Loucy (cell line): ENCODE results near the gene EFNA5.
A peak's percentile ranks its signal among the peaks of the same experiment; 100 is the strongest.

ENCODE experiments used
- H2AFZ ChIP-seq: fragments of 200-600 bp; sonication (generic); 2 replicates; pipeline ENCODE4 v1.6.0; 2016; ENCODE audit warnings: antibody characterized with exemption, mild to moderate bottlenecking, low read length, moderate library complexity
- H3F3A ChIP-seq: fragments of 200-600 bp; 2 replicates; pipeline ENCODE4 v1.6.0; 2016; ENCODE audit warnings: antibody characterized with exemption, low read depth, mild to moderate bottlenecking
- H3K27me3 ChIP-seq: fragments of 200-600 bp; sonication (generic); 2 replicates; pipeline ENCODE4 v1.6.1; 2014; ENCODE audit warnings: low read length, mild to moderate bottlenecking; ENCODE audit not compliant: insufficient read depth, poor library complexity, severe bottlenecking
- H3K36me3 ChIP-seq: fragments of 200-600 bp; sonication (generic); 2 replicates; pipeline ENCODE4 v1.6.1; 2016; ENCODE audit warnings: low read length; ENCODE audit not compliant: insufficient read depth
- H3K4me1 ChIP-seq: fragments of 200-600 bp; sonication (generic); 2 replicates; pipeline ENCODE4 v1.5.1; 2014; ENCODE audit warnings: low read length, mild to moderate bottlenecking; ENCODE audit not compliant: insufficient read depth, poor library complexity, severe bottlenecking
- H3K4me2 ChIP-seq: fragments of 200-600 bp; sonication (generic); 2 replicates; pipeline ENCODE4 v1.6.0; 2014; ENCODE audit warnings: antibody characterized with exemption, low read length, low read depth, mild to moderate bottlenecking; ENCODE audit not compliant: poor library complexity, severe bottlenecking
- H3K4me3 ChIP-seq: fragments of 200-600 bp; sonication (generic); 2 replicates; pipeline ENCODE4 v1.5.1; 2014; ENCODE audit warnings: low read length, mild to moderate bottlenecking, mixed read lengths; ENCODE audit not compliant: poor library complexity, severe bottlenecking
- H3K79me2 ChIP-seq: fragments of 200-600 bp; sonication (generic); 2 replicates; pipeline ENCODE4 v1.6.1; 2014; ENCODE audit warnings: low read length; ENCODE audit not compliant: insufficient read depth
- H3K9ac ChIP-seq: fragments of 200-600 bp; sonication (generic); 2 replicates; pipeline ENCODE4 v1.6.0; 2014; ENCODE audit warnings: mild to moderate bottlenecking, low read depth, low read length, moderate library complexity; ENCODE audit not compliant: poor library complexity, severe bottlenecking
- H3K9me2 ChIP-seq: fragments of 200-600 bp; sonication (generic); replicated peaks from 2 replicates; pipeline ENCODE4 v1.6.1; 2016; ENCODE audit warnings: low read depth, low read length, mixed read lengths
- H3K9me3 ChIP-seq: fragments of 200-600 bp; sonication (generic); 2 replicates; pipeline ENCODE4 v1.6.1; 2014; ENCODE audit warnings: mild to moderate bottlenecking, antibody characterized with exemption, low read length, low read depth; ENCODE audit not compliant: insufficient read depth
- H4K20me1 ChIP-seq: fragments of 200-600 bp; sonication (generic); 2 replicates; pipeline ENCODE4 v1.6.0; 2014; ENCODE audit warnings: antibody characterized with exemption, low read length, mild to moderate bottlenecking; ENCODE audit not compliant: insufficient read depth, poor library complexity, severe bottlenecking
- EZH2phosphoT487 ChIP-seq: fragments of 200-600 bp; IDR thresholded peaks from 2 replicates; pipeline ENCODE4 v1.6.1; 2018; ENCODE audit warnings: antibody characterized with exemption, mild to moderate bottlenecking, moderate library complexity, borderline replicate concordance
- TF ChIP-seq, protein P1 (sequence below): fragments of 200-600 bp; sonication (generic); conservative IDR thresholded peaks from 2 replicates; pipeline ENCODE4 v1.5.1; 2014; ENCODE audit warnings: mild to moderate bottlenecking, antibody characterized with exemption, low read length

EFNA5 gene

GRCh38 chr5:107389775-107390148 lies 281.0 kb downstream of the EFNA5 start:
- peaks cover 27% of the 10 kb centered on the region for H3K4me1 ChIP-seq
- no peaks in the 10 kb centered on the region for H3K9me3 ChIP-seq
- H2AFZ ChIP-seq, result no peak overlapping the region
- H4K20me1 ChIP-seq, result no peaks in the 10 kb centered on the region
- peak overlapping the region; percentile 66 for H3K4me2 ChIP-seq
- no peaks in the 10 kb centered on the region for H3K36me3 ChIP-seq
- TF ChIP-seq, protein P1, sequence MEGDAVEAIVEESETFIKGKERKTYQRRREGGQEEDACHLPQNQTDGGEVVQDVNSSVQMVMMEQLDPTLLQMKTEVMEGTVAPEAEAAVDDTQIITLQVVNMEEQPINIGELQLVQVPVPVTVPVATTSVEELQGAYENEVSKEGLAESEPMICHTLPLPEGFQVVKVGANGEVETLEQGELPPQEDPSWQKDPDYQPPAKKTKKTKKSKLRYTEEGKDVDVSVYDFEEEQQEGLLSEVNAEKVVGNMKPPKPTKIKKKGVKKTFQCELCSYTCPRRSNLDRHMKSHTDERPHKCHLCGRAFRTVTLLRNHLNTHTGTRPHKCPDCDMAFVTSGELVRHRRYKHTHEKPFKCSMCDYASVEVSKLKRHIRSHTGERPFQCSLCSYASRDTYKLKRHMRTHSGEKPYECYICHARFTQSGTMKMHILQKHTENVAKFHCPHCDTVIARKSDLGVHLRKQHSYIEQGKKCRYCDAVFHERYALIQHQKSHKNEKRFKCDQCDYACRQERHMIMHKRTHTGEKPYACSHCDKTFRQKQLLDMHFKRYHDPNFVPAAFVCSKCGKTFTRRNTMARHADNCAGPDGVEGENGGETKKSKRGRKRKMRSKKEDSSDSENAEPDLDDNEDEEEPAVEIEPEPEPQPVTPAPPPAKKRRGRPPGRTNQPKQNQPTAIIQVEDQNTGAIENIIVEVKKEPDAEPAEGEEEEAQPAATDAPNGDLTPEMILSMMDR, result no peak
- TF ChIP-seq EZH2phosphoT487, result no peak
- no peaks in the 10 kb centered on the region for H3K27me3 ChIP-seq
- peak overlapping the region; percentile 57 for H3K4me3 ChIP-seq
- H3F3A ChIP-seq, result no peaks in the 10 kb centered on the region
- H3K79me2 ChIP-seq, result no peaks in the 10 kb centered on the region
- H3K9ac ChIP-seq, result no peak overlapping the region
- no peaks in the 10 kb centered on the region for H3K9me2 ChIP-seq

GRCh38 chr5:107389130-107389774 lies 281.5 kb downstream of the EFNA5 start:
- peak overlapping the region; percentile 66 for H3K4me2 ChIP-seq
- no peak overlapping the region for H2AFZ ChIP-seq
- H3F3A ChIP-seq, result no peaks in the 10 kb centered on the region
- H4K20me1 ChIP-seq, result no peaks in the 10 kb centered on the region
- H3K27me3 ChIP-seq, result no peaks in the 10 kb centered on the region
- no peak overlapping the region for H3K9ac ChIP-seq
- no peaks in the 10 kb centered on the region for H3K36me3 ChIP-seq
- peaks cover 27% of the 10 kb centered on the region for H3K4me1 ChIP-seq
- no peaks in the 10 kb centered on the region for H3K79me2 ChIP-seq
- no peaks in the 10 kb centered on the region for H3K9me3 ChIP-seq
- H3K9me2 ChIP-seq, result no peaks in the 10 kb centered on the region
- no peak for TF ChIP-seq EZH2phosphoT487
- TF ChIP-seq, protein P1, result peak; percentile 14; the same call in 1 of the 2 replicates
- peak overlapping the region; percentile 57 for H3K4me3 ChIP-seq

GRCh38 chr5:107388141-107388861 lies 282.4 kb downstream of the EFNA5 start:
- Histone ChIP-seq H3K4me2 (peak overlapping the region; percentile 66), H3K9me2 (no peaks in the 10 kb centered on the region), H3K79me2 (no peaks in the 10 kb centered on the region), H3K9ac (no peak overlapping the region), H3K27me3 (no peaks in the 10 kb centered on the region), H3K4me1 (peaks cover 27% of the 10 kb centered on the region), H3K4me3 (peak overlapping the region; percentile 49), H2AFZ (no peak overlapping the region), H3F3A (no peaks in the 10 kb centered on the region), H3K9me3 (no peaks in the 10 kb centered on the region), H3K36me3 (no peaks in the 10 kb centered on the region), H4K20me1 (no peaks in the 10 kb centered on the region)
- no peak for TF ChIP-seq EZH2phosphoT487
- TF ChIP-seq, protein P1, result no peak
